HepG2 (cell line): Measurements from ENCODE around the gene NTM. TPM values are rescaled to one million over a fixed set of nuclear protein-coding genes. Genes with fewer than 3 reads are reported as not detected.

Experiments
- ATAC-seq: fragments of 200-7000 bp; cut with Tn5 transposase; 3 replicates; pipeline ENCODE4 v1.9.1; 2020; ENCODE audit warnings: mild to moderate bottlenecking, moderate library complexity
- BruUV-seq: library from RNA; stranded (reverse); fragments of 400-500 nt; replicated peaks from 2 replicates; lab custom pipeline; 2021; lab: Mats Ljungman, UMichigan
- CTCF ChIA-PET: fragments of 300-600 bp; formaldehyde crosslinking; extraction: SDS; loops from one replicate; lab custom pipeline; 2021; ENCODE audit warnings: low total read pairs, inconsistent platforms, low intra/inter-chr PET ratio; lab: Yijun Ruan, JAX
- POLR2A ChIA-PET: fragments of 350-600 bp; sonication (Branson Sonifier 250); formaldehyde crosslinking; loops from one replicate; lab custom pipeline; 2020; ENCODE audit warnings: antibody characterized with exemption, inconsistent platforms; lab: Yijun Ruan, JAX
- DNase-seq: peaks from one replicate; pipeline ENCODE4 v3.0.0-alpha.2; 2015; ENCODE audit warnings: low spot score
- FAIRE-seq: peaks from 3 replicates; lab custom pipeline; 2011; peaks lifted over from hg19 to GRCh38; lab: Jason Lieb, UNC
- H2AFZ ChIP-seq: one replicate; pipeline ENCODE4 v1.6.1; 2011; ENCODE audit warnings: low read length, inconsistent platforms
- H3K27ac ChIP-seq: fragments of 300-600 bp; 3 replicates; pipeline ENCODE4 v1.8.0; 2011; ENCODE audit warnings: mixed run types, mild to moderate bottlenecking, mixed read lengths, low read length, inconsistent platforms; ENCODE audit not compliant: insufficient read depth; ENCODE audit errors: extremely low read length
- H3K27me3 ChIP-seq, 2 experiments: fragments of 200-600 bp in 1 of 2; 2 replicates in 1 of 2; 3 replicates in 1 of 2; pipeline versions ENCODE4 v1.6.0 to v1.8.0; 2011; ENCODE audit warnings: low read length in 2 of 2, mild to moderate bottlenecking in 2 of 2, moderate library complexity in 2 of 2, inconsistent platforms in 1 of 2; ENCODE audit not compliant: insufficient read depth in 2 of 2, control insufficient read depth in 1 of 2
- H3K36me3 ChIP-seq, 2 experiments: fragments of 200-600 bp in 1 of 2; replicated peaks in 1 of 2; 2 replicates in 1 of 2; 3 replicates in 1 of 2; pipeline versions ENCODE4 v1.5.1 to v1.8.0; 2011; ENCODE audit warnings: low read length in 2 of 2, inconsistent platforms in 1 of 2; ENCODE audit not compliant: insufficient read depth in 2 of 2, control insufficient read depth in 1 of 2
- H3K4me1 ChIP-seq: 2 replicates; pipeline ENCODE4 v1.5.1; 2012; ENCODE audit warnings: low read length, inconsistent platforms; ENCODE audit not compliant: insufficient read depth
- H3K4me2 ChIP-seq: 2 replicates; pipeline ENCODE4 v1.6.0; 2011; ENCODE audit warnings: low read depth, low read length, inconsistent platforms
- H3K4me3 ChIP-seq, 3 experiments: fragments of 200-600 bp in 1 of 3; sonication (generic), shearing (Covaris generic) in 1 of 3; replicated peaks in 1 of 3; 2 replicates each; pipeline ENCODE4 v1.5.1; 2011 to 2016; ENCODE audit warnings: low read length in 3 of 3, inconsistent platforms in 2 of 3, low read depth in 2 of 3, mild to moderate bottlenecking in 2 of 3, control low read depth in 1 of 3, mixed read lengths in 1 of 3; ENCODE audit not compliant: insufficient read depth in 1 of 3
- H3K79me2 ChIP-seq: one replicate; pipeline ENCODE4 v1.6.1; 2011; ENCODE audit warnings: low read length, inconsistent platforms; ENCODE audit not compliant: insufficient read depth
- H3K9ac ChIP-seq: 2 replicates; pipeline ENCODE4 v1.6.0; 2011; ENCODE audit warnings: mild to moderate bottlenecking, low read depth, low read length, inconsistent platforms; ENCODE audit not compliant: insufficient read depth
- H3K9me3 ChIP-seq: 2 replicates; pipeline ENCODE4 v1.5.1; 2012; ENCODE audit warnings: mild to moderate bottlenecking, low read length
- H4K20me1 ChIP-seq: 2 replicates; pipeline ENCODE4 v1.6.0; 2011; ENCODE audit warnings: inconsistent platforms, mild to moderate bottlenecking, low read length, moderate library complexity; ENCODE audit not compliant: insufficient read depth
- AGO1 ChIP-seq: fragments of 200-400 bp; formaldehyde crosslinking; IDR thresholded peaks from 2 replicates; pipeline ENCODE4 v1.6.1; 2017; ENCODE audit warnings: mild to moderate bottlenecking, low read depth, low read length, moderate library complexity; ENCODE audit not compliant: poor library complexity, severe bottlenecking
- BRCA1 ChIP-seq: sonication (generic); formaldehyde crosslinking; IDR thresholded peaks from 2 replicates; pipeline ENCODE4 v1.4.0; 2020; ENCODE audit warnings: missing genetic modification reagents
- HDAC2 ChIP-seq: sonication (generic); formaldehyde crosslinking; IDR thresholded peaks from 2 replicates; pipeline ENCODE4 v1.4.0; 2020; ENCODE audit warnings: missing genetic modification reagents
- KDM3A ChIP-seq: IDR thresholded peaks from 2 replicates; pipeline ENCODE4 v1.6.1; 2018; ENCODE audit warnings: low read depth, missing compliant biosample characterization
- MBNL3 ChIP-seq: fragments of 250-450 bp; sonication (Bioruptor Pico); conservative IDR thresholded peaks from 2 replicates; pipeline ENCODE4 v1.8.0; 2022; ENCODE audit warnings: mild to moderate bottlenecking, inconsistent platforms
- MED1 ChIP-seq: sonication (generic); formaldehyde crosslinking; IDR thresholded peaks from 2 replicates; pipeline ENCODE4 v1.4.0; 2020; ENCODE audit warnings: missing genetic modification reagents
- TAF1 ChIP-seq: sonication (generic); formaldehyde crosslinking; IDR thresholded peaks from 2 replicates; pipeline ENCODE4 v1.4.0; 2020; ENCODE audit warnings: missing genetic modification reagents
- ZBTB21 ChIP-seq: sonication (generic); formaldehyde crosslinking; IDR thresholded peaks from 2 replicates; pipeline ENCODE4 v1.4.0; 2020; ENCODE audit warnings: missing genetic modification reagents
- ZFP36 ChIP-seq: fragments of 150-350 bp; IDR thresholded peaks from 2 replicates; pipeline ENCODE4 v1.6.1; 2018; ENCODE audit warnings: borderline replicate concordance, low read length, low read depth; ENCODE audit not compliant: partially characterized antibody
- ZKSCAN5 ChIP-seq: sonication (generic); formaldehyde crosslinking; IDR thresholded peaks from 2 replicates; pipeline ENCODE4 v1.5.1; 2020; ENCODE audit warnings: mild to moderate bottlenecking, missing genetic modification reagents
- ZNF17 ChIP-seq: sonication (generic); formaldehyde crosslinking; IDR thresholded peaks from 2 replicates; pipeline ENCODE4 v1.5.0; 2020; ENCODE audit warnings: mild to moderate bottlenecking, missing genetic modification reagents
- ZNF30 ChIP-seq: sonication (generic); formaldehyde crosslinking; IDR thresholded peaks from 2 replicates; pipeline ENCODE4 v1.5.0; 2020; ENCODE audit warnings: mild to moderate bottlenecking, missing genetic modification reagents
- ZNF33B ChIP-seq: sonication (generic); formaldehyde crosslinking; IDR thresholded peaks from 2 replicates; pipeline ENCODE4 v1.5.1; 2020; ENCODE audit warnings: mild to moderate bottlenecking, missing genetic modification reagents
- ZNF546 ChIP-seq: sonication (generic); formaldehyde crosslinking; conservative IDR thresholded peaks from 2 replicates; pipeline ENCODE4 v1.8.1; 2023; ENCODE audit warnings: mild to moderate bottlenecking, missing genetic modification reagents
- ZNF577 ChIP-seq: sonication (generic); formaldehyde crosslinking; IDR thresholded peaks from 2 replicates; pipeline ENCODE4 v1.4.0; 2020; ENCODE audit warnings: mild to moderate bottlenecking, low read depth, missing genetic modification reagents, borderline replicate concordance
- ZNF598 ChIP-seq: sonication (generic); formaldehyde crosslinking; IDR thresholded peaks from 2 replicates; pipeline ENCODE4 v1.5.1; 2020; ENCODE audit warnings: mild to moderate bottlenecking, missing genetic modification reagents, borderline replicate concordance
- ZNF724P ChIP-seq: sonication (generic); formaldehyde crosslinking; IDR thresholded peaks from 2 replicates; pipeline ENCODE4 v1.8.0; 2022; ENCODE audit warnings: missing genetic modification reagents, borderline replicate concordance
- ZNF790 ChIP-seq: sonication (generic); formaldehyde crosslinking; IDR thresholded peaks from 2 replicates; pipeline ENCODE4 v1.8.0; 2022; ENCODE audit warnings: missing genetic modification reagents, mild to moderate bottlenecking, borderline replicate concordance
- WGBS: methylation state at CpG from one replicate; pipeline ENCODE4 v1.1.6; 2017; ENCODE audit warnings: low lambda C conversion rate; 5-methylcytosine and 5-hydroxymethylcytosine counted together
- in situ Hi-C: cut with HindIII; loops from 2 replicates; pipeline ENCODE4 v1.10.0; 2017; ENCODE audit warnings: low pct_unique_long_range_greater_than_20kb; ENCODE audit not compliant: extremely low pct_ligation_motif_present
- intact Hi-C: fragments of 100-400 bp; cut with micrococcal nuclease; formaldehyde crosslinking; loops from one replicate; pipeline ENCODE4 v1.10.0; 2022; ENCODE audit not compliant: unreplicated experiment
- polyA plus RNA-seq, 8 experiments: library from polyadenylated mRNA; depleted of rRNA in 3 of 8; stranded (reverse) in 7 of 8; unstranded in 1 of 8; fragments of >200 nt; fragmentation: Illumina TruSeq in 4 of 8; extraction: Trizol in 4 of 8; gene quantifications; 2 replicates each; pipeline versions ENCODE4 v1.2.1 to v1.2.3, GENCODE V29; 2011 to 2016; ENCODE audit warnings: low read depth in 4 of 8, missing spikeins in 1 of 8, mixed read lengths in 1 of 8; ENCODE audit not compliant: insufficient read depth in 1 of 8
- total RNA-seq, 5 experiments: library from RNA; depleted of rRNA; stranded (reverse); fragments of >200 nt; fragmentation: Illumina TruSeq; extraction: Trizol; gene quantifications; 2 replicates each; pipeline ENCODE4 v1.2.3, GENCODE V29; 2016; ENCODE audit warnings: low read depth in 1 of 5
- TF ChIP-seq, protein P1 (sequence below): sonication (generic); formaldehyde crosslinking; IDR thresholded peaks from 2 replicates; pipeline ENCODE4 v1.4.0; 2020; ENCODE audit warnings: missing genetic modification reagents
- TF ChIP-seq, protein P2 (sequence below), 2 experiments: fragments of 450-650 bp in 1 of 2; sonication (generic) in 1 of 2; formaldehyde crosslinking; IDR thresholded peaks; 2 replicates each; pipeline versions ENCODE4 v1.5.0 to v1.8.0; 2020 to 2022; ENCODE audit warnings: mild to moderate bottlenecking in 1 of 2, missing genetic modification reagents in 1 of 2

NTM gene
- total and polyA plus RNA-seq, 2 of the 13 experiments (the other 11 are each of a cell fraction or from before 2014, with no cell fraction given), result not detected

DNA sequence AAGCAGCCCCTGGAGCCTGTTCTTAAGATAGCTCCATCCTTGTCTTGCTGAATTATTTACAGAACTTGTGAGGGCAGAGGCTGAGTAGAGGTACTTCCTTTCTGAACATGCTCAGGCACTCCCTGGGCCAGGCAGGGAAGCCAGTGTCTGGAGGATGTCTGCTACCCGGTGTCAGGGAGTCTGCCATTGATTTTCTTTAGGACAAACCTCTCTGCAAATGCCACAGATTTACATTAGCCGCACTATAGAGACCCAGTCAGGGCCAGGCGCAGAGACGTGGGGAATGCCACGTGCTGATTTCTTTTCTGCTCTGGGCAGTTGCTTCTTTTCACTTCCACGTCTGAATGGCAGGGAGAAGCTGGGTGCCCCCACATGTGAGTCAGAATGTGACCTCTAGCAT lies 585.5 kb downstream of the NTM start:
- H2AFZ ChIP-seq, result no peak overlapping the region
- DNase-seq (no peak), FAIRE-seq (no peak), ATAC-seq (no peak)
- no peaks in the 10 kb centered on the region for H3K4me1 ChIP-seq
- H3K9me3 ChIP-seq, result no peaks in the 10 kb centered on the region
- H4K20me1 ChIP-seq, result no peaks in the 10 kb centered on the region
- intact Hi-C loops, result no loop called here
- POLR2A ChIA-PET, result no interaction called here
- TF ChIP-seq ZNF724P, result no peak
- TF ChIP-seq ZNF790 (CRISPR knock-in tag), result no peak
- TF ChIP-seq BRCA1, result no peak
- no peak for TF ChIP-seq KDM3A (CRISPR knock-in tag)
- TF ChIP-seq TAF1, result no peak
- in situ Hi-C loops, result no loop called here
- H3K4me3 ChIP-seq, result no peak overlapping the region
- H3K9ac ChIP-seq, result no peak overlapping the region
- WGBS, result 20% methylated on average over 6 of the region's 6 CpGs
- no peaks in the 10 kb centered on the region; a peak in 1 of 5 replicates for H3K27me3 ChIP-seq
- no peaks in the 10 kb centered on the region for H3K36me3 ChIP-seq
- no peak overlapping the region for H3K4me2 ChIP-seq
- no peaks in the 10 kb centered on the region for H3K79me2 ChIP-seq
- no TSS peak for BruUV-seq
- H3K27ac ChIP-seq, result no peak overlapping the region
- CTCF ChIA-PET, result no interaction called here

DNA sequence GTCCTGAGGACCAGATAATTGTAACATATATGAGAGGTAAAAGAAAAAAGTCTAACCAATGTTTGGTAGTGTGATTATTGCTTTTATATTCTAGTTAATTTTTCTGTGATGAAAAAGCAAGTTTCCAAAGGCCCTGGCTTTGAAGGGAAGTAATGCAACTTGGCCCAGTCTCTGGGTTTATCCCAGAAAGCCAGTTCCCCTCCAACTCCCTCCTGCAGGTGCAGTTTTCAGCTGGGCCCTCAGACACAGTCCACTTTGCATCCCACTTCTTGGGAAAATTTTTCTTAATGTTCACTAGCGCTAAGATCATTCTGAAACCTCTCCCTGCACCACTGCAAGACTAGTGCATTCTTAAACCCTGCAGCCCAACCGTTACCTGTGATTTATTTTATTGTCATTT lies 586.8 kb downstream of the NTM start:
- POLR2A ChIA-PET, result no interaction called here

More for the DNA sequence above, 586.8 kb downstream of the NTM start:
- no peak overlapping the region for H2AFZ ChIP-seq
- peaks cover 0 to 1% of the 10 kb centered on the region in 2 experiments; a peak in 1 of 5 replicates for H3K27me3 ChIP-seq
- BruUV-seq, result no TSS peak
- WGBS, result 0% methylated on average over 2 of the region's 2 CpGs
- FAIRE-seq (no peak), ATAC-seq (no peak), DNase-seq (no peak)
- H4K20me1 ChIP-seq, result no peaks in the 10 kb centered on the region
- H3K4me2 ChIP-seq, result no peak overlapping the region
- no peaks in the 10 kb centered on the region for H3K79me2 ChIP-seq
- no peak overlapping the region for H3K9ac ChIP-seq
- in situ Hi-C loops, result no loop called here
- no peak overlapping the region for H3K27ac ChIP-seq
- H3K9me3 ChIP-seq, result no peaks in the 10 kb centered on the region
- H3K36me3 ChIP-seq, result no peaks in the 10 kb centered on the region
- TF ChIP-seq ZNF17 (CRISPR knock-in tag) (no peak), AGO1 (no peak), MED1 (CRISPR knock-in tag) (no peak), ZKSCAN5 (CRISPR knock-in tag) (no peak), ZNF33B (CRISPR knock-in tag) (no peak), ZNF598 (CRISPR knock-in tag) (no peak), ZBTB21 (no peak), ZNF546 (CRISPR knock-in tag) (no peak), MBNL3 (CRISPR knock-in tag) (no peak), ZNF577 (no peak), HDAC2 (CRISPR knock-in tag) (no peak), ZFP36 (no peak), ZNF30 (no peak)
- TF ChIP-seq, protein P1, sequence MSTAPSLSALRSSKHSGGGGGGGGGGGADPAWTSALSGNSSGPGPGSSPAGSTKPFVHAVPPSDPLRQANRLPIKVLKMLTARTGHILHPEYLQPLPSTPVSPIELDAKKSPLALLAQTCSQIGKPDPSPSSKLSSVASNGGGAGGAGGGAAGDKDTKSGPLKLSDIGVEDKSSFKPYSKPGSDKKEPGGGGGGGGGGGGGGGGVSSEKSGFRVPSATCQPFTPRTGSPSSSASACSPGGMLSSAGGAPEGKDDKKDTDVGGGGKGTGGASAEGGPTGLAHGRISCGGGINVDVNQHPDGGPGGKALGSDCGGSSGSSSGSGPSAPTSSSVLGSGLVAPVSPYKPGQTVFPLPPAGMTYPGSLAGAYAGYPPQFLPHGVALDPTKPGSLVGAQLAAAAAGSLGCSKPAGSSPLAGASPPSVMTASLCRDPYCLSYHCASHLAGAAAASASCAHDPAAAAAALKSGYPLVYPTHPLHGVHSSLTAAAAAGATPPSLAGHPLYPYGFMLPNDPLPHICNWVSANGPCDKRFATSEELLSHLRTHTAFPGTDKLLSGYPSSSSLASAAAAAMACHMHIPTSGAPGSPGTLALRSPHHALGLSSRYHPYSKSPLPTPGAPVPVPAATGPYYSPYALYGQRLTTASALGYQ, result no peak
- TF ChIP-seq, protein P2, sequence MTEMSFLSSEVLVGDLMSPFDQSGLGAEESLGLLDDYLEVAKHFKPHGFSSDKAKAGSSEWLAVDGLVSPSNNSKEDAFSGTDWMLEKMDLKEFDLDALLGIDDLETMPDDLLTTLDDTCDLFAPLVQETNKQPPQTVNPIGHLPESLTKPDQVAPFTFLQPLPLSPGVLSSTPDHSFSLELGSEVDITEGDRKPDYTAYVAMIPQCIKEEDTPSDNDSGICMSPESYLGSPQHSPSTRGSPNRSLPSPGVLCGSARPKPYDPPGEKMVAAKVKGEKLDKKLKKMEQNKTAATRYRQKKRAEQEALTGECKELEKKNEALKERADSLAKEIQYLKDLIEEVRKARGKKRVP (CRISPR knock-in tag; IDR thresholded peaks at IDR 0.05), result no peak
- no peaks in the 10 kb centered on the region for H3K4me1 ChIP-seq
- CTCF ChIA-PET, result no interaction called here
- H3K4me3 ChIP-seq, result no peak overlapping the region
- intact Hi-C loops, result no loop called here
